GM21786 (cell line): ENCODE data around the gene PDE4B.
"Not testable (repeated sequence)": the region's sequence is repeated elsewhere in the genome, so short reads cannot be mapped to it uniquely, and the experiment has no call there.

Source experiments
- ATAC-seq: cut with Tn5 transposase; IDR thresholded peaks from one replicate; pipeline ENCODE4 v1.9.1; 2021; ENCODE audit not compliant: unreplicated experiment

The PDE4B gene

GRCh38 chr1:66108624-66109023, 315.9 kb downstream of the PDE4B start:
- ATAC-seq, result no peak

GRCh38 chr1:66112744-66113400, 320.2 kb downstream of the PDE4B start:
- ATAC-seq, result no peak

DNA sequence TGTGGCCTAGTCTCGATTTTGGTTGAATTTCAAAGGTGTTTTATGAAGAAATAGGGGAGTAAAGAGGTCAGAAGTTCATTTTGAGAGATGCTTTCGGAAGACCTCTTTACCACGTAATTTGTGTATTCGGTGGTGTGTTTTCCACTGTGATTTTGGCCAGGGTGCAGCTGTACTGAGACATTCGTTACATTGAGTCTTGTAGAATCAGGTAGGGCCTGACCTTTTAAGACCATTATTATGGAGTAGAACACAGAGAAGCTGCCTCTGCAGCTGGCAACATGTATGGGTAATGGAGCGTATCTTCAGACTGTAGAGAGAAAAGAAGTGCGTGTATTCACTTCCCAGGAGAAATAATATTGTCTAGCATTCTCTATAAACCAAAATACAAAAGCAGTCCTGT, 326.5 kb downstream of the PDE4B start:
- ATAC-seq, result no peak

DNA sequence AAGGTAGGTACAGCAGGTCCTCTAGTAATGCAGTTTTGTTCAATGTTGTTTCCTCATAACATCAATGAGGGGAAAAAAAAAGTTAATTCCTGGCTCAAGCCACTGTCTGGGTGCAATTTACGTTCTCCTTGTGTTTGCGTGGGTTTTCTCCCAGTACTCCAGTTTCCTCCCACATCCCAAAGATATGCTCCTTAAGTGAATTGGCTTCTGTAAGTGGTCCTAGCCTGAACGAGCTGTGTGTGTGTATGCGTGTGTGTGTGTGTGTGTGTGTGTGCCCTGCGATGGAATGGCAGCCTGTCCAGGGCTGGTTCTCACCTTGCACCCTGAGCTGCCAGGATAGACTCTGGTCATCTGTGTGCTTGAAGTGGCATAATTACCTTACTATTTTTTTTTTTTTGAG, 332.0 kb downstream of the PDE4B start:
- ATAC-seq, result no peak

GRCh38 chr1:66128641-66129040, 335.9 kb downstream of the PDE4B start:
- peak; percentile 45 for ATAC-seq

GRCh38 chr1:66132324-66132723, 339.6 kb downstream of the PDE4B start:
- ATAC-seq, result no peak

GRCh38 chr1:66134004-66134403, 341.3 kb downstream of the PDE4B start:
- ATAC-seq, result no peak

GRCh38 chr1:66135161-66135560, 342.5 kb downstream of the PDE4B start:
- ATAC-seq, result no peak

DNA sequence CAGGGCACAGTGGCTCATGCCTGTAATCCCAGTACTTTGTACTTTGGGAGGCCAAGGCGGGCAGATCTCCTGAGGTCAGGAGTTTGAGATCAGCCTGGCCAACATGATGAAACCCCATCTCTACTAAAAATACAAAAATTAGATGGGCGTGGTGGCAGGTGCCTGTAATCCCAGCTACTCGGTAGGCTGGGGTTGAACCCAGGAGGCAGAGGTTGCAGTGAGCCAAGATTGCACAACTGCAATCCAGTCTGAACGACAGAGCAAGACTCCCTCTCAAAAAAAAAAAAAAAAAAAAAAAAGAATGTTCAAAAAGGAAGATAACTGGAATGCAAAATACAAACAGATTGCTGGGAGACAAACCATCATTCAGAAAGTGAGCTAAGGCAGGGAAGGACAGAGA, 343.7 kb downstream of the PDE4B start:
- not testable (repeated sequence) for ATAC-seq

GRCh38 chr1:66137235-66137634, 344.5 kb downstream of the PDE4B start:
- no peak for ATAC-seq

GRCh38 chr1:66138613-66139012, 345.9 kb downstream of the PDE4B start:
- no peak for ATAC-seq

DNA sequence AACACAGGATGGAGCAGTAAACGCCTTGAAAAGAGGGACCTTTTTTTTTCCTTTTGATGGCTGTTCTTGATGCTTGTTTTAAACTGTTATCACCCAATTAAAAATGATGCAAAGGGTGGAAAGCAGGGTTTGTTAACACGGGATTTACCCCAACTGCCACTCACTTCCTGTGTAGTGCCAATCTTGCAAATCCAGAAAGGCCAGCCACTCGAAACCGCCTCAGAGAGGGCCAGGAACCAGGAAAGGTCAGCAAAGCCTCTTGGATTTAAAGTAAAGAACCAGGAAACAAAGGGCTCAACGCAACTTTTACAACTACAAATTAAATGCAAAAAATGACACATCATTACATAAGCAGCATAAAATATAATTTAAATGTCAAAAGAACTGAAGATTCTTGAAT, 347.4 kb downstream of the PDE4B start:
- no peak for ATAC-seq

- no peak for ATAC-seq
These were observed 351.0 kb downstream of the PDE4B start for GRCh38 chr1:66143651-66144050.

DNA sequence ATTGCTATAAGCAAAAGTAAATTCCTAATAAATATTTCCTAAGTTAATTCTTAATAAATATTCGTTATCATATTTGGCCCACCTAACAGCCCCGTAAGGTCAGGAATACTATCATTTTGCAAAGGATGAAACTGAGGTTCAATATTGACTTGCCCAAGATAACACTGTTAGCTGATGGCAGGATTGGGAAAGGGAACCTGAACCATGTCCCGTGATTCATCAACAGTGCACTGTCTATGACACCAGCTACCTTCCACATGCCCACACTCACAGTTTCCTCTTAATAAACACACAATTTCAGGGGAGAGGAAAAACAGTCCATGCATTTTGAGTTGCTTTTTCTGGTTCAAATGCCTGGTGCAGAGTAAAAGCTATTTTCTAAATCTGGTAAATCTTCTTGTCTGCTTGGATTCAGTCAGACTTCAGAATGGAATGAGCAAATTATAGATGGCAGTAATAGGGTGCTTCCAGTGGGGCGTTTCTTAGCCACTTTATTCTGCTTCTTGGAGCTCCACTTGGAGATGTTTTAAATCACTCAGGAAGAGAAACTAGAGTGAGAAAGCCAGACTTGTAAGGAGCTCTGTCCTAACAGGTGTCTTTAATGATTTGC, 354.6 kb downstream of the PDE4B start:
- no peak for ATAC-seq

DNA sequence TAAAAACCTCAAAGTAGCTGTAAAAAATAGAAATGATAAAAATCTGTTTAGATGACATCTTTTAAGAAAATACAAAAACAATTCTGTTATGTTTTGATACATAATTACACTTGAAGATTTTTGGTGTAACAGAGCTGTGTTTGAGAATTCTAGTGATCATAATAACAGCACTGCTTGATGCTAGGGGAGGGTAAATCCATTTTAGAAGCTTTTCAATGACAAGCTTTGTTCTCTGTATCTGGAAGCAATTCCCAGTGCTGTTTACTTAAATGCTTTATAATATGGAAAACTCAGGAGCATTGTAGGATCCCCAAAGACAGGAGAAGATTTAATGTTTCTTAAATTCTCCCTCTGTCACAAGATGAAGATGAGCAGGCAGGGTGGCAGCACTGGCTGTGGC, 359.3 kb downstream of the PDE4B start:
- ATAC-seq, result no peak

DNA sequence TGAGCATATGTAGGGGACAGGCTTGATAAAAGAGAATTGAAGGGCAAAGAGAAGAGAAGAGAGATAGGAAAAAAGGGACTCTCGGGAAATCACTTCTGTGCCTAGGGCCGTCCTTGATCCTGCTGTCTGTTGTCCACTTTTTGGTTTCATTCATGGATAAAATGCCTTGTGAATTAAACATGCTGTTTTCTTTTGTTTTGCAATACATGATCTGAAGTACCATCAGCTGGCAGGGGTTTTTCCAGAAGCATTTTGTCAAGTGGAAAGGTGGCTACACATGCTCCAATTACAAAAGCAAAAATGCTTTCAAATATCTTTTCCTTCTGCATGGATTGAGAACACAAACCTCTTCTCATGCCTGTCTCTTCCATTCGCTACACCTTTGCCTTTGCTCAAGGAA, 361.7 kb downstream of the PDE4B start:
- ATAC-seq, result no peak

DNA sequence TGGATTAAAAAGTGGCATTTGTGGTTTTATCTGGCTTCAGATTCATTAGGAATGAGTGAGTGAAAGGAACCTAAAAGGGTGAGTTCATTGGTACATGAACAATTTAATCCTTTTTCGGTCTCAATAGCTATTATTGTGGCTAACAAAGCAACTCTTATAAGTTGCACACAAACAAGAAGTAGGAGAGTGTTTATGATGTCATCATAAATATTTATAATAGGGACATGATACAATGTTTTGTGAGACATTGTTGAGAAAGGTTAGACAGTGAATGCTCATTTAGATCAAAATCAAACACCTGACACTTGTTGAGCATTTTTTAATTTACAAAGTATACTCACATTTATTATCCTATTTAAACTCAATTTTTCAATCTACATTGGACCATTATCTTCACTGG, 363.4 kb downstream of the PDE4B start:
- no peak for ATAC-seq

GRCh38 chr1:66159800-66160199, 367.1 kb downstream of the PDE4B start:
- no peak for ATAC-seq

- no peak for ATAC-seq
These were observed 368.0 kb downstream of the PDE4B start for GRCh38 chr1:66160719-66161118.

GRCh38 chr1:66166753-66167152, 374.1 kb downstream of the PDE4B start:
- no peak for ATAC-seq

- ATAC-seq, result no peak
These were observed 374.6 kb downstream of the PDE4B start for GRCh38 chr1:66167267-66167666.

DNA sequence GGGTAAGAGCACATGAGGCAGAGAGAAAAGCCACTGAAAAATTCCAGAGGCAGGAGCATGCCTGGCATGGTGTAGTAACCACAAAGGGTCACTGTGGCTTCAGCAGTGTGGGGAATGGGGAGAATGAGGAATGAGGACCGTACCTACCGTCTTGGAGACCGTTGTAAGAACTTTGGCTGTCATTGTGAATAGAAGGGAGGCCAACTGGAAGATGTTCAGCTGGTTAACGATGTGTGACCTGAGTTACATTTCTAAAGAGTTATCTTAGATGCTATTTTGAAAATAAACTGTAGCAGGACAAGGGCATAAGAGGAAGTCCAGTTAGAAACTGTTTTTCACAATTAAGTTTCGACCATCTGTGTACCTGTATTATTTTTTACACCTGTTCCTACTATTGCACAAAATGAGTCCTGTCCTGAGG, 375.8 kb downstream of the PDE4B start:
- ATAC-seq, result no peak
